ENCODE results near the gene FUOM.
"Not testable (repeated sequence)": the region's sequence is repeated elsewhere in the genome, so short reads cannot be mapped to it uniquely, and the experiment has no call there.

FUOM gene

DNA sequence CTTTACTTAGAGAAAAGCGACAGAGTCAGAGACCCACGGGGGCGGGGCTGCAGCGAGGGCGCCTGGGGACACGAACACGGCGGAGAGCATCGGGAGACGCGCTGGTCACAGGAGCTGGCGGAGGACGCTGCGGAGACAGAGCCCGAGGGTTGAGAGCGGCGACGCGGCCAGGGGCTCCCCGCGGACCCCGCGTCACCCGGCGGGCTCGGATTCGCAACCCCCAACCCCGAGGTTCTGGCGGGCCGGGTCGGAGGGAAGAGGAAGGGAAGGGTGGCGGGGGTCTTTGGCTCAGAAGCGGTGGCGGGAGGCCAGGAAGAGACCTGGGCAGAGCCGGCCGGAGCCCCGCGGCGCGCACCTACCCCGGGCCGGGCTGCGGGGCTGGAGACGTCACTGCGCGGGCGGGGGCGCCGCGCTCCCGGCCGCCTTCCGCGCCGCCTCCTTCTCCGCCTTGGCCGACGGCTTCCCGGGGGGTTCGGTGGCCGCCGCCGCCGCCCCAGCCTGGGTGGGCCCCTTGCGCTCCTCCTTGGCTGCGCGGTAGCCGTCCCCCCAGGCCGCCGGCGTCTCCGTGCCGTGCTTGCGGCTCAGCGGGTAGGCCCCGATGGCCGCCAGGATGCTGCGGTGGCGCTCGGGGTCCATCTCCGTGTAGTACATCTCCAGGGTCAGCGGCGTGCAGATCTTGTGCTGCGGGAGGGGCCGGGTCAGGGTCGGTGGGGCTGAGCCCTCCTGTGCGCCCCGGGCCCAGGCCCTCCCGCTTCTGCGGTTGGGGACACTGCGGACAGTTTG is 32.2 kb downstream of the FUOM start:
- H2BK12ac ChIP-seq (ENCODE audit: low read length) = no peak overlapping the region
- H4K91ac ChIP-seq (ENCODE audit: low read depth, low read length, poor library complexity) = peak overlapping the region; percentile 85
- no peaks in the 10 kb centered on the region for H3K36me3 ChIP-seq (replicated peaks in 1 of 2; ENCODE audit: control insufficient read depth in 2 of 2, insufficient read depth in 2 of 2, low read length in 2 of 2)
- peak overlapping the region; percentile 96 for H2AFZ ChIP-seq (ENCODE audit: low read length)
- no peak overlapping the region for H2BK120ac ChIP-seq (ENCODE audit: low read depth, low read length)
- no peak overlapping the region for H3K4ac ChIP-seq (ENCODE audit: low read length)
- H3K9ac ChIP-seq (ENCODE audit: low read depth, low read length, poor library complexity) = peak overlapping the region; percentile 91
- H4K8ac ChIP-seq (ENCODE audit: low read depth, low read length) = peak overlapping the region; percentile 82
- no peak overlapping the region for H3K27ac ChIP-seq (replicated peaks; ENCODE audit: low read length)
- H3K79me1 ChIP-seq (ENCODE audit: low read depth, low read length) = peaks cover 1% of the 10 kb centered on the region
- DNase-seq (ENCODE audit: low spot score) = no peak
- H2BK15ac ChIP-seq (ENCODE audit: low read length) = peak overlapping the region; percentile 99
- peak overlapping the region; percentile 48 to 74 for H3K4me3 ChIP-seq (ENCODE audit: low read length in 2 of 2)
- H2AK5ac ChIP-seq (ENCODE audit: low read depth, low read length) = peak overlapping the region; percentile 96
- peak overlapping the region; percentile 66 for H2BK5ac ChIP-seq (ENCODE audit: low read length)
- H3K18ac ChIP-seq (ENCODE audit: low read length) = peak overlapping the region; percentile 97
- no peaks in the 10 kb centered on the region for H3K9me3 ChIP-seq (replicated peaks in 1 of 2; ENCODE audit: control insufficient read depth in 2 of 2, insufficient read depth in 1 of 2, low read depth in 1 of 2, low read length in 2 of 2)
- H3K27me3 ChIP-seq (ENCODE audit: control insufficient read depth in 3 of 3, insufficient read depth in 3 of 3, low read depth in 1 of 3, low read length in 3 of 3) = peaks cover 0 to 44% (median 39%) of the 10 kb centered on the region in 3 experiments
- H3K23ac ChIP-seq (ENCODE audit: low read depth, low read length, poor library complexity) = peak overlapping the region; percentile 89
- H3K14ac ChIP-seq (ENCODE audit: low read length) = peak overlapping the region; percentile 71
- peaks cover 7 to 14% of the 10 kb centered on the region in 2 donors for H3K4me1 ChIP-seq (ENCODE audit: control insufficient read depth in 2 of 2, insufficient read depth in 1 of 2, low read depth in 1 of 2, low read length in 2 of 2)
- peak overlapping the region; percentile 89 for H3K4me2 ChIP-seq (ENCODE audit: insufficient read depth, low read length, poor library complexity, severe bottlenecking)
- WGBS, 2 donors (ENCODE audit: extremely low coverage in 2 of 2, insufficient read length in 2 of 2, insufficient replicate concordance in 1 of 2) = no CpG with 5 or more reads among the region's 91 CpGs

DNA sequence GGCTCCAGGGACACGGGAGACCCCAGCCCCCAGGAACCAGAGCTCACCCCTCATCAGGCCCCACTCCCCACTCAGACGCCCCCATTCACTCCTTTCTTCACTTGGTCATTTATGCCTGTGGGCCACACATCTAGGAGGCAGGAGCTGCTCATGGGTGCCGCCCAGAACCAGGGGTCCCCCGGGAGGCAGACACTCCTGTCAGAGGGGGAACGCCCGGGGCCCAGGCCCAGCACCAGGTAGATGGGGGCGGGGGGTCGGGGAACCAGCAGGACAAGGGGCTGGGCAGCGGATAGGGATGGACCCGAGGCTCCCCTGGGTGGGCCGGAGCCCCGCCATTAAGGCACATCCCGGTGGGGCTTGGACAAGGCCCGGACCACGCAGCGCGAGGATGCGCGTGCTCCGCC is 33.0 kb downstream of the FUOM start:
- H3K4ac ChIP-seq (ENCODE audit: low read length) = no peak overlapping the region
- H3K14ac ChIP-seq (ENCODE audit: low read length) = no peak overlapping the region
- H3K9ac ChIP-seq (ENCODE audit: low read depth, low read length, poor library complexity) = no peak overlapping the region
- peak overlapping the region; percentile 48 to 74 for H3K4me3 ChIP-seq (ENCODE audit: low read length in 2 of 2)
- no peak overlapping the region for H2BK5ac ChIP-seq (ENCODE audit: low read length)
- H3K27ac ChIP-seq (replicated peaks; ENCODE audit: low read length) = no peak overlapping the region
- no peak overlapping the region for H4K8ac ChIP-seq (ENCODE audit: low read depth, low read length)
- DNase-seq (ENCODE audit: low spot score) = no peak
- H3K18ac ChIP-seq (ENCODE audit: low read length) = peak overlapping the region; percentile 97
- peaks cover 7 to 14% of the 10 kb centered on the region in 2 donors for H3K4me1 ChIP-seq (ENCODE audit: control insufficient read depth in 2 of 2, insufficient read depth in 1 of 2, low read depth in 1 of 2, low read length in 2 of 2)
- H3K23ac ChIP-seq (ENCODE audit: low read depth, low read length, poor library complexity) = no peak overlapping the region
- peak overlapping the region; percentile 96 for H2AK5ac ChIP-seq (ENCODE audit: low read depth, low read length)
- no peaks in the 10 kb centered on the region for H3K9me3 ChIP-seq (replicated peaks in 1 of 2; ENCODE audit: control insufficient read depth in 2 of 2, insufficient read depth in 1 of 2, low read depth in 1 of 2, low read length in 2 of 2)
- WGBS, 2 donors (ENCODE audit: extremely low coverage in 2 of 2, insufficient read length in 2 of 2, insufficient replicate concordance in 1 of 2) = no CpG with 5 or more reads among the region's 20 CpGs
- H2BK15ac ChIP-seq (ENCODE audit: low read length) = peak overlapping the region; percentile 99
- H4K91ac ChIP-seq (ENCODE audit: low read depth, low read length, poor library complexity) = peak overlapping the region; percentile 53
- H2AFZ ChIP-seq (ENCODE audit: low read length) = peak overlapping the region; percentile 96
- H3K27me3 ChIP-seq (ENCODE audit: control insufficient read depth in 3 of 3, insufficient read depth in 3 of 3, low read depth in 1 of 3, low read length in 3 of 3) = peaks cover 0 to 44% (median 39%) of the 10 kb centered on the region in 3 experiments
- peaks cover 1% of the 10 kb centered on the region for H3K79me1 ChIP-seq (ENCODE audit: low read depth, low read length)
- peak overlapping the region; percentile 41 for H2BK12ac ChIP-seq (ENCODE audit: low read length)
- no peak overlapping the region for H2BK120ac ChIP-seq (ENCODE audit: low read depth, low read length)
- peak overlapping the region; percentile 89 for H3K4me2 ChIP-seq (ENCODE audit: insufficient read depth, low read length, poor library complexity, severe bottlenecking)
- no peaks in the 10 kb centered on the region for H3K36me3 ChIP-seq (replicated peaks in 1 of 2; ENCODE audit: control insufficient read depth in 2 of 2, insufficient read depth in 2 of 2, low read length in 2 of 2)

DNA sequence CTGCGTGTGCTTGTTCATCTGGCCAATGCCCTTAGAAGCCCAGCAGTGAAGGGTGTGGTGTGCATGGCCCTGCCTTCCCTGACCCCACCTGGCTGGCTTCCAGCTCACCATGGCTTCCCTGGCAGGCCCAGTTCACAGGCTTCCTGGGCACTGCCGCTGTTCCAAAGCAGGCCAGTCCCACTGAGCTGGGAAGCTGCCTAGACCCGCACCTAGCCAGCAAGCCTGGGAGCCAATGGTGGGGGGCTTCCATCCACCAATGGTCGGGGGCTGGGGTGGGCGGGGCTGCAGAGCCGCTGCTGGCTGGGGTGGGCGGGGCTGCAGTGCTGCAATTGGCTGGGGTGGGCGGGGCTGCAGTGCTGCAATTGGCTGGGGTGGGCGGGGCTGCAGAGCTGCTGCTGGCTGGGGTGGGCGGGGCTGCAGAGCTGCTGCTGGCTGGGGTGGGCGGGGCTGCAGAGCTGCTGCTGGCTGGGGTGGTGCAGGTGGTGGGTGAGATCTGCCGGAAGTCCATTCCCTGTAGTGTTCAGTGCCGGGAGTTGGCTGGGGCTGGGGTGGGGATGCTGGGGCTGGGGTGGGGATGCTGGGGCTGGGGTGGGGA is 33.5 kb downstream of the FUOM start:
- no peaks in the 10 kb centered on the region for H3K36me3 ChIP-seq (replicated peaks in 1 of 2; ENCODE audit: control insufficient read depth in 2 of 2, insufficient read depth in 2 of 2, low read length in 2 of 2)
- peak overlapping the region in 1 of 2 donors; percentile 11 for H3K4me3 ChIP-seq (ENCODE audit: low read length in 2 of 2)
- H3K27me3 ChIP-seq (ENCODE audit: control insufficient read depth in 3 of 3, insufficient read depth in 3 of 3, low read depth in 1 of 3, low read length in 3 of 3) = peaks cover 0 to 44% (median 41%) of the 10 kb centered on the region in 3 experiments
- peak overlapping the region; percentile 83 for H3K9ac ChIP-seq (ENCODE audit: low read depth, low read length, poor library complexity)
- H3K9me3 ChIP-seq (replicated peaks in 1 of 2; ENCODE audit: control insufficient read depth in 2 of 2, insufficient read depth in 1 of 2, low read depth in 1 of 2, low read length in 2 of 2) = no peaks in the 10 kb centered on the region
- peaks cover 4 to 13% of the 10 kb centered on the region in 2 donors for H3K4me1 ChIP-seq (ENCODE audit: control insufficient read depth in 2 of 2, insufficient read depth in 1 of 2, low read depth in 1 of 2, low read length in 2 of 2)
- peak overlapping the region; percentile 96 for H3K18ac ChIP-seq (ENCODE audit: low read length)
- H2BK5ac ChIP-seq (ENCODE audit: low read length) = no peak overlapping the region
- peaks cover 3% of the 10 kb centered on the region for H3K79me1 ChIP-seq (ENCODE audit: low read depth, low read length)
- peak overlapping the region; percentile 93 for H2BK15ac ChIP-seq (ENCODE audit: low read length)
- peak overlapping the region; percentile 86 for H3K4me2 ChIP-seq (ENCODE audit: insufficient read depth, low read length, poor library complexity, severe bottlenecking)
- no peak overlapping the region for H3K4ac ChIP-seq (ENCODE audit: low read length)
- no peak overlapping the region for H4K91ac ChIP-seq (ENCODE audit: low read depth, low read length, poor library complexity)
- no peak overlapping the region for H4K8ac ChIP-seq (ENCODE audit: low read depth, low read length)
- H3K14ac ChIP-seq (ENCODE audit: low read length) = no peak overlapping the region
- DNase-seq (ENCODE audit: low spot score) = no peak
- no CpG with 5 or more reads among the region's 13 CpGs for whole genome bisulfite sequencing, 2 donors (ENCODE audit: extremely low coverage in 2 of 2, insufficient read length in 2 of 2, insufficient replicate concordance in 1 of 2)
- H3K23ac ChIP-seq (ENCODE audit: low read depth, low read length, poor library complexity) = peak overlapping the region; percentile 96
- H2AFZ ChIP-seq (ENCODE audit: low read length) = peak overlapping the region; percentile 81
- peak overlapping the region; percentile 39 for H3K27ac ChIP-seq (replicated peaks; ENCODE audit: low read length)
- peak overlapping the region; percentile 61 for H2AK5ac ChIP-seq (ENCODE audit: low read depth, low read length)
- peak overlapping the region; percentile 46 for H2BK12ac ChIP-seq (ENCODE audit: low read length)
- H2BK120ac ChIP-seq (ENCODE audit: low read depth, low read length) = no peak overlapping the region

GRCh38 chr10:133322064-133322709 is 35.6 kb downstream of the FUOM start:
- not testable (repeated sequence) for H3K36me3 ChIP-seq (replicated peaks in 1 of 2; ENCODE audit: control insufficient read depth in 2 of 2, insufficient read depth in 2 of 2, low read length in 2 of 2); H3K4me2 ChIP-seq (ENCODE audit: insufficient read depth, low read length, poor library complexity, severe bottlenecking); H4K8ac ChIP-seq (ENCODE audit: low read depth, low read length); H2BK120ac ChIP-seq (ENCODE audit: low read depth, low read length); H3K4ac ChIP-seq (ENCODE audit: low read length); H2AFZ ChIP-seq (ENCODE audit: low read length); H3K27ac ChIP-seq (replicated peaks; ENCODE audit: low read length); H3K4me1 ChIP-seq (ENCODE audit: control insufficient read depth in 2 of 2, insufficient read depth in 1 of 2, low read depth in 1 of 2, low read length in 2 of 2); H2BK15ac ChIP-seq (ENCODE audit: low read length); H3K9me3 ChIP-seq (replicated peaks in 1 of 2; ENCODE audit: control insufficient read depth in 2 of 2, insufficient read depth in 1 of 2, low read depth in 1 of 2, low read length in 2 of 2); H3K4me3 ChIP-seq (ENCODE audit: low read length in 2 of 2); H2AK5ac ChIP-seq (ENCODE audit: low read depth, low read length); H3K14ac ChIP-seq (ENCODE audit: low read length); H2BK12ac ChIP-seq (ENCODE audit: low read length); H2BK5ac ChIP-seq (ENCODE audit: low read length); H3K23ac ChIP-seq (ENCODE audit: low read depth, low read length, poor library complexity); H3K9ac ChIP-seq (ENCODE audit: low read depth, low read length, poor library complexity); H3K18ac ChIP-seq (ENCODE audit: low read length); DNase-seq (ENCODE audit: low spot score); H4K91ac ChIP-seq (ENCODE audit: low read depth, low read length, poor library complexity); H3K79me1 ChIP-seq (ENCODE audit: low read depth, low read length)
- H3K27me3 ChIP-seq (ENCODE audit: control insufficient read depth in 3 of 3, insufficient read depth in 3 of 3, low read depth in 1 of 3, low read length in 3 of 3) = peaks cover 0 to 28% (median 25%) of the 10 kb centered on the region in 3 experiments
- WGBS, 2 donors (ENCODE audit: extremely low coverage in 2 of 2, insufficient read length in 2 of 2, insufficient replicate concordance in 1 of 2) = no CpG with 5 or more reads among the region's 14 CpGs

Measured in neuronal stem cell (in vitro differentiated cells).